Measurements from ENCODE around the gene NTSR2.

Gene NTSR2

GRCh38 chr2:11639503-11639902, 30.5 kb downstream of the NTSR2 start:
- Histone ChIP-seq H3K4me2 (ENCODE audit: low read length) (no peak overlapping the region), H3K4me3 (ENCODE audit: low read depth, low read length) (no peak overlapping the region), H3K27ac (no peak overlapping the region), H3K4me1 (no peaks in the 10 kb centered on the region), H3K36me3 (ENCODE audit: control insufficient read depth, insufficient read depth, low read length) (no peaks in the 10 kb centered on the region), H3K9me3 (ENCODE audit: control insufficient read depth, low read length) (no peaks in the 10 kb centered on the region), H3K79me2 (no peaks in the 10 kb centered on the region), H3K27me3 (ENCODE audit: control insufficient read depth, insufficient read depth, low read length) (no peaks in the 10 kb centered on the region), H3K9ac (no peak overlapping the region), H2AFZ (no peak overlapping the region)
- no peak for TF ChIP-seq CTCF (IDR thresholded peaks at IDR 0.05)

DNA sequence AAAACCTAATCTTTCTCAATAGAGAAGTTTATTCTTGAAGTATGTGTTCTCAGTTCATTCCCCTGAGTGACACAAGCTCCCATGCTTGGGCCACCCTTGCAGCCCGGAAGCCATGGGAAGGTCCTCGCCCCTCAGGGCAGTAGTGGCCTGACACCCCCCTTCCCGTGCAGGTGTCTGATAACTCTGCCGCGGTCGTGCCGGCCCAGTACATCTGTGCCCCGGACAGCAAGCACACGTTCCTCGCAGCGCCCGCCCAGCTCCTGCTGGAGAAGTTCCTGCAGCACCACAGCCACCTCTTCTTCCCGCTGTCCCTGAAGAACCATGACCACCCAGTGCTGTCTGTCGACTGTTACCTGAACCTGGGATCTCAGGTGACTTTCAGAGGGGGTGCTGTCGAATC, 32.4 kb downstream of the NTSR2 start:
- no peak overlapping the region for H2AFZ ChIP-seq
- no peaks in the 10 kb centered on the region for H3K27me3 ChIP-seq (ENCODE audit: control insufficient read depth, insufficient read depth, low read length)
- H3K4me3 ChIP-seq (ENCODE audit: low read depth, low read length), result no peak overlapping the region
- no peaks in the 10 kb centered on the region for H3K79me2 ChIP-seq
- no peak overlapping the region for H3K4me2 ChIP-seq (ENCODE audit: low read length)
- no peaks in the 10 kb centered on the region for H3K9me3 ChIP-seq (ENCODE audit: control insufficient read depth, low read length)
- no peak overlapping the region for H3K9ac ChIP-seq
- no peak overlapping the region for H3K27ac ChIP-seq
- no peaks in the 10 kb centered on the region for H3K4me1 ChIP-seq
- no peaks in the 10 kb centered on the region for H3K36me3 ChIP-seq (ENCODE audit: control insufficient read depth, insufficient read depth, low read length)
- TF ChIP-seq CTCF (IDR thresholded peaks at IDR 0.05), result no peak

DNA sequence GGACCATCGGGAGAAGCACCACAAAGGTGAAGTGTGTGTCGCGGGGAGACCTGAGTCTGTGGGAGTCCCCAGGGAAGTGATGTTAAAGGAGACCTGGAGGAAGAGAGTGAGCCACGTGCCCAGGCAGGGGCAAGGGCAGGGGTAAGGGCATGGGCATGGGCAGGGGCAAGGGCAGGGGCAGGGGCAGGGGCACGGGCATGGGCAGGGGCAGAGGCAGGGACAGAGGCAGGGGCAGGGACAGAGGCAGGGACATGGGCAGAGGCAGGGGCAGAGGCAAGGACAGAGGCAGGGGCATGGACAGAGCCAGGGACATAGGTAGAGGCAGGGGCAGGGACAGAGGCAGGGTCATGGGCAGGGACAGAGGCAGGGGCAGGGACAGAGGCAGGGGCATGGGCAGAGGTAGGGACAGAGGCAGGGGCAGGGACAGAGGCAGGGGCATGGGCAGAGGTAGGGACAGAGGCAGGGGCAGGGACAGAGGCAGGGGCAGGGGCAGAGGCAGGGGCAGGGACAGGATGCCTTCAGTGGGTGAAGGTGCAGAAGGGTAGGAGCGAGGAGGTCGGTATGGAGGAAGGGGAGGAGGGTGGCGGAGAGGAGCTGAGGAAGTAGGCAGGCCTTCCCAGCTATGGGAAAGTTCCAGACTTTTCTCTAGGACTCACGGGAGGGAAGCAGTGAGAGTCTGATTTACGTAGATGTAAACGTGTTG, 33.3 kb downstream of the NTSR2 start:
- Histone ChIP-seq H3K4me2 (ENCODE audit: low read length) (no peak overlapping the region), H2AFZ (no peak overlapping the region), H3K4me1 (no peaks in the 10 kb centered on the region), H3K9me3 (ENCODE audit: control insufficient read depth, low read length) (no peaks in the 10 kb centered on the region), H3K27me3 (ENCODE audit: control insufficient read depth, insufficient read depth, low read length) (no peaks in the 10 kb centered on the region), H3K27ac (no peak overlapping the region), H3K79me2 (no peaks in the 10 kb centered on the region), H3K36me3 (ENCODE audit: control insufficient read depth, insufficient read depth, low read length) (no peaks in the 10 kb centered on the region), H3K4me3 (ENCODE audit: low read depth, low read length) (no peak overlapping the region), H3K9ac (no peak overlapping the region)
- no peak for TF ChIP-seq CTCF (IDR thresholded peaks at IDR 0.05)

DNA sequence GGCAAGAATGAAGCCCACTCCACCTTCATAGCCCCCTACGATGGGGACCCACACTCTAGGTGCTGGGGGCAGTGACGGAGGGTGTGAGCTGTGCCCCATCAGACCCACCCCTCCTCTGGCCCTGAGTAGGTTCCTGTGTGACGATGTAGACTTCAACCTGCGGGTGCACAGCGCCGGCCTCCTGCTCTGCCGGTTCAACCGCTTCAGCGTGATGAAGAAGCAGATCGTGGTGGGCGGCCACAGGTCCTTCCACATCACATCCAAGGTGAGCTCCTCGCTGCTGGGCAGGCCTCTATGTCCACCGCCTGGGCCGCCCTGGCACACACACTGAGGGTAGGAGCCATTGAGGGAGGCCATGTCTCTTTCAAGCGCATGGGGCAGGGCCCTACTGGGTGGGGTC, 34.9 kb downstream of the NTSR2 start:
- H3K4me3 ChIP-seq (ENCODE audit: low read depth, low read length), result no peak overlapping the region
- no peaks in the 10 kb centered on the region for H3K9me3 ChIP-seq (ENCODE audit: control insufficient read depth, low read length)
- no peaks in the 10 kb centered on the region for H3K27me3 ChIP-seq (ENCODE audit: control insufficient read depth, insufficient read depth, low read length)
- H3K9ac ChIP-seq, result no peak overlapping the region
- no peaks in the 10 kb centered on the region for H3K79me2 ChIP-seq
- no peak overlapping the region for H3K4me2 ChIP-seq (ENCODE audit: low read length)
- TF ChIP-seq CTCF (IDR thresholded peaks at IDR 0.05), result no peak
- no peak overlapping the region for H2AFZ ChIP-seq
- no peaks in the 10 kb centered on the region for H3K36me3 ChIP-seq (ENCODE audit: control insufficient read depth, insufficient read depth, low read length)
- H3K4me1 ChIP-seq, result no peaks in the 10 kb centered on the region
- H3K27ac ChIP-seq, result no peak overlapping the region

DNA sequence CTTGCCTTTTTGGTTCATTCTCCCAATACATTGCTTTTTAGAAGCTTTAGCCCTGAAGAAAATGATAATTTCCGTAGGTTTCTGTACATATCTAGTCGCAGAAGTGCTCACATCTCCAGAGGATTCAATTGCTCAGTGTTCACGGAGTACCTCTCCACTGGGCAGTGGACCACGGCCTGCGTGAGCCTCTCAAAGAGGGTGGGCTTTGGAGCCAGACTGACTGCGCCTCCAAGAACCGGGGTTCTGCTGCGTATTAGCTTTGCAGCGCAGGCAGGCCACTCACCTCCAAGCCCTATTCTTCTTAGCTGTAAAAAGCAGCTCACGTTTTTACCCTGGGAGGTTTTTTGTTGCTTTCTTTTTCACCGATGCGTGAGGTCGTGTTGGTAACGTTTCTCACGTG, 35.4 kb downstream of the NTSR2 start:
- no peaks in the 10 kb centered on the region for H3K4me1 ChIP-seq
- no peak for TF ChIP-seq CTCF (IDR thresholded peaks at IDR 0.05)
- H3K79me2 ChIP-seq, result no peaks in the 10 kb centered on the region
- no peaks in the 10 kb centered on the region for H3K9me3 ChIP-seq (ENCODE audit: control insufficient read depth, low read length)
- H3K4me2 ChIP-seq (ENCODE audit: low read length), result no peak overlapping the region
- no peak overlapping the region for H3K4me3 ChIP-seq (ENCODE audit: low read depth, low read length)
- no peak overlapping the region for H2AFZ ChIP-seq
- H3K36me3 ChIP-seq (ENCODE audit: control insufficient read depth, insufficient read depth, low read length), result no peaks in the 10 kb centered on the region
- H3K27ac ChIP-seq, result no peak overlapping the region
- H3K27me3 ChIP-seq (ENCODE audit: control insufficient read depth, insufficient read depth, low read length), result no peaks in the 10 kb centered on the region
- H3K9ac ChIP-seq, result no peak overlapping the region
